GM12865 (cell line): ENCODE data around the gene STK32B.

ENCODE experiments used
- DNase-seq: peaks from one replicate; pipeline ENCODE4 v3.0.0; 2010; ENCODE audit warnings: low read depth
- H3K4me3 ChIP-seq: 2 replicates; pipeline ENCODE4 v1.5.1; 2011; ENCODE audit warnings: mild to moderate bottlenecking, low read depth, low read length, control low read depth
- CTCF ChIP-seq: IDR thresholded peaks from 2 replicates; pipeline ENCODE4 v1.5.1; 2011; ENCODE audit warnings: low read length, control low read depth, low read depth, inconsistent platforms; ENCODE audit not compliant: insufficient read depth; ENCODE audit errors: missing control alignments

STK32B gene

GRCh38 chr4:5376015-5376414 is 324.7 kb downstream of the STK32B start:
- no peak for DNase-seq
- no peak for TF ChIP-seq CTCF
- no peak overlapping the region for H3K4me3 ChIP-seq

- peak; percentile 8 for TF ChIP-seq CTCF
- H3K4me3 ChIP-seq: no peak overlapping the region
- peak; percentile 10 for DNase-seq
Measured at GRCh38 chr4:5378002-5378401, 326.7 kb downstream of the STK32B start.

DNA sequence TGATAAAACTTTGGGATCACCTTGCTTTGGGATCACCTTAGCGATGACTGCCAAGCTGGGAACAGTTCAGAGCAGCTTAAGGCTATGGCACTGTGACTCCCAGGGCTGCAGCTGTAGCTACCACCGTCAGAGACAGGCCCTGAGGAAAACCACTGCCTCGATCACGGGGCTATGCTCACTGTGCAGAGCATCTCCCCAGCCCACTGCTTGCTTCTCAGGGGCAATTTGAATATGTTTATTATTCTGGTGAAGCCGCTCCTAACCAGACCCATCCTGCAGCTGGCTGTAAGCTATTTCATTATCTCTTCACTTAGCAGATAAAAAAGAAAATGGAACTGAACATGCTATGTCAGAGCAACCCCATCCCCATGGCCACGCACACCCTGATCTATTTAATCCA is 328.6 kb downstream of the STK32B start:
- TF ChIP-seq CTCF: no peak
- H3K4me3 ChIP-seq: no peak overlapping the region
- no peak for DNase-seq

DNA sequence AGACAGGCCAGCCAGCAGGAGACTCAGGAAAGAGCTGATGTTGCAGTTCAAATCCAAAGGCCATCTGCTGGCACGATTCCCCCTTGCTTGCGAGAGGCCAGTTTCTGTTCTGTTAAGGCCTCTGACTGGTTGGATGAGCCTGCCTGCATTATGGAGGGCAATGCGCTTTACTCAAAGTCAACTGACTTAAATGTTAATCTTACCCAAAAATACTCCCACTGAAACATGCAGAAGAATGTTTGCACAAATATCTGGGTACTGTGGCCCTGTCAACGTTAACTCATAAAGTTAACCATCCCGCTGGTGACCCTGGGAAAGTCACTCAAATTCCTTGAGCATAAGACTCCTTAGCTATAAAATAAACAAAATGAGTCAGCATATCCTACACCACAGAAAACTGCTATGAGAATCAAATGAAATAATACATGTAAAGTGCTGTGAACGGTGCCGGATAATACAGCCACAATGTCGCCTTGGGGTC is 330.7 kb downstream of the STK32B start:
- no peak for TF ChIP-seq CTCF

GRCh38 chr4:5383191-5383980 is 332.1 kb downstream of the STK32B start:
- TF ChIP-seq CTCF: no peak
- DNase-seq: no peak

More for the DNA sequence above, 330.7 kb downstream of the STK32B start:
- no peak for DNase-seq
- H3K4me3 ChIP-seq: no peak overlapping the region

DNA sequence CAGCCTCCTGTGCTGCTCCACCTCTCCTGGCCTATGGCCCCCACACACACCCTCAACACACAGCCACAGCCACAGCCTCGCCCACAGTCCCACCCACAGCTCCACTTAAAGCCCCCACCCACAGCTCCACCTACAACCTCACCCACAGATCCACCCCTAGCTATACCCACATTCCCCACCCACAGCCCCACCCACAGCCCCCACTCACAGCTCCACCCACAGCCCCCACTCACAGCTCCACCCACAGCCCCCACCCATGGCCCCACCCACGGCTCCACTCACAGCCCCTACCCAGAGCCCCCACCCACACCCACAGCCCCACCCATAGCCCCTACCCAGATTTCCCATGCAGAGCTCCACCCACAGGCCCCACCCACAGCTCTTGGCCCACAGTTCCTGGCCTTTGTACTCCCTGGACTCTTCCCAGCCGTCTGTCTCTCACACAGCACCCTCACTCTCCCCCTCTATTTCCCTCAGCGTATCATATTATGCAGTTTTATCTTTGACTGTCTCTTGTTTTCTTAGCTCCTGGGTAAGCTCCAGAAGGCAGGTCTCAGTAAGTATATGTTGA is 334.5 kb downstream of the STK32B start:
- DNase-seq: no peak
- no peak overlapping the region for H3K4me3 ChIP-seq
- no peak for TF ChIP-seq CTCF

More at GRCh38 chr4:5383191-5383980, 332.1 kb downstream of the STK32B start:
- no peak overlapping the region for H3K4me3 ChIP-seq

- TF ChIP-seq CTCF: no peak
- DNase-seq: no peak
Measured at GRCh38 chr4:5386921-5387320, 335.6 kb downstream of the STK32B start.

More at GRCh38 chr4:5386921-5387320, 335.6 kb downstream of the STK32B start:
- no peak overlapping the region for H3K4me3 ChIP-seq
